Activated T-helper 1 cell treated with anti-CD3 and anti-CD28 coated beads, Interleukin-12 subunit alpha, Interleukin-12 subunit beta, Interleukin-2, Interleukin-4 antibody, amounts not matched to agents 30 ng/mL and 10 ng/mL and 1 ng/mL, durations not matched to agents 14 hours and 24 hours and 36 hours (primary cell): ENCODE measurements around the gene ORM2. TPM values are rescaled to one million over a fixed set of nuclear protein-coding genes. Genes with fewer than 3 reads are reported as not detected.

ENCODE experiments used
- DNase-seq: peaks from one replicate; pipeline ENCODE4 v3.0.0; 2021; ENCODE audit warnings: low spot score
- H3K27ac Mint-ChIP-seq: one replicate; pipeline ENCODE4 v1.8.0; 2021; ENCODE audit warnings: mild to moderate bottlenecking, mixed read lengths
- H3K27me3 Mint-ChIP-seq: one replicate; pipeline ENCODE4 v1.8.0; 2022; ENCODE audit warnings: mild to moderate bottlenecking, moderate library complexity, mixed read lengths; ENCODE audit not compliant: insufficient read depth
- H3K36me3 Mint-ChIP-seq: one replicate; pipeline ENCODE4 v1.8.0; 2021; ENCODE audit warnings: low read depth, mixed read lengths
- H3K4me1 Mint-ChIP-seq: one replicate; pipeline ENCODE4 v1.8.0; 2021; ENCODE audit warnings: low read depth, mixed read lengths
- H3K4me3 Mint-ChIP-seq: one replicate; pipeline ENCODE4 v1.8.0; 2021; ENCODE audit warnings: mild to moderate bottlenecking, moderate library complexity, mixed read lengths
- H3K9me3 Mint-ChIP-seq: one replicate; pipeline ENCODE4 v1.8.0; 2021; ENCODE audit warnings: mixed read lengths
- intact Hi-C: fragments of 100-400 bp; cut with micrococcal nuclease; formaldehyde crosslinking; loops from one replicate; pipeline ENCODE4 v1.15.1; 2024
- total RNA-seq: library from RNA; stranded (reverse); gene quantifications from 2 replicates; pipeline ENCODE4 v1.2.3, GENCODE V29; 2022

The ORM2 gene
- total RNA-seq, 1 donor from 2014 or later, result not detected

GRCh38 chr9:114288193-114289091 lies 41.2 kb upstream of the ORM2 start:
- H3K4me3 Mint-ChIP-seq, result no peak overlapping the region
- H3K9me3 Mint-ChIP-seq, result no peaks in the 10 kb centered on the region
- H3K27me3 Mint-ChIP-seq, result peaks cover 4% of the 10 kb centered on the region
- H3K4me1 Mint-ChIP-seq, result no peaks in the 10 kb centered on the region
- H3K27ac Mint-ChIP-seq, result no peak overlapping the region
- no peak for DNase-seq
- intact Hi-C loops, result no loop called here
- H3K36me3 Mint-ChIP-seq, result no peaks in the 10 kb centered on the region

GRCh38 chr9:114289106-114289505 lies 40.6 kb upstream of the ORM2 start:
- DNase-seq, result no peak
- Mint-ChIP-seq H3K36me3 (no peaks in the 10 kb centered on the region), H3K4me3 (no peak overlapping the region), H3K4me1 (no peaks in the 10 kb centered on the region), H3K9me3 (no peaks in the 10 kb centered on the region), H3K27me3 (peaks cover 4% of the 10 kb centered on the region), H3K27ac (no peak overlapping the region)
- intact Hi-C loops, result no loop called here

GRCh38 chr9:114289571-114290481 lies 39.8 kb upstream of the ORM2 start:
- Mint-ChIP-seq H3K9me3 (peaks cover 4% of the 10 kb centered on the region), H3K36me3 (peaks cover 4% of the 10 kb centered on the region), H3K4me3 (no peak overlapping the region), H3K27me3 (peaks cover 4% of the 10 kb centered on the region), H3K27ac (no peak overlapping the region), H3K4me1 (no peaks in the 10 kb centered on the region)
- intact Hi-C loops, result no loop called here
- DNase-seq, result no peak

- H3K27me3 Mint-ChIP-seq, result peaks cover 4% of the 10 kb centered on the region
- intact Hi-C loops, result no loop called here
- H3K27ac Mint-ChIP-seq, result no peak overlapping the region
- H3K36me3 Mint-ChIP-seq, result peaks cover 6% of the 10 kb centered on the region
- H3K4me1 Mint-ChIP-seq, result no peaks in the 10 kb centered on the region
- H3K4me3 Mint-ChIP-seq, result no peak overlapping the region
- H3K9me3 Mint-ChIP-seq, result peaks cover 10% of the 10 kb centered on the region
- no peak for DNase-seq
These were observed 39.1 kb upstream of the ORM2 start for GRCh38 chr9:114290561-114290986.

GRCh38 chr9:114291064-114291474 lies 38.6 kb upstream of the ORM2 start:
- intact Hi-C loops, result loop anchor here (1.0 kb wide), 3 partner anchors 136 to 209 kb away; partner anchors contain the start of gene COL27A1
- Mint-ChIP-seq H3K4me1 (no peaks in the 10 kb centered on the region), H3K9me3 (peaks cover 15% of the 10 kb centered on the region), H3K4me3 (no peak overlapping the region), H3K27me3 (peaks cover 4% of the 10 kb centered on the region), H3K27ac (no peak overlapping the region), H3K36me3 (peaks cover 6% of the 10 kb centered on the region)
- DNase-seq, result peak; percentile 52

- no peak overlapping the region for H3K27ac Mint-ChIP-seq
- H3K27me3 Mint-ChIP-seq, result peaks cover 4% of the 10 kb centered on the region
- H3K9me3 Mint-ChIP-seq, result peaks cover 23% of the 10 kb centered on the region
- H3K4me3 Mint-ChIP-seq, result no peak overlapping the region
- intact Hi-C loops, result loop anchor here (1.0 kb wide), 3 partner anchors 137 to 210 kb away; partner anchors contain the start of gene COL27A1
- no peaks in the 10 kb centered on the region for H3K4me1 Mint-ChIP-seq
- DNase-seq, result no peak
- H3K36me3 Mint-ChIP-seq, result peaks cover 6% of the 10 kb centered on the region
These were observed 37.6 kb upstream of the ORM2 start for GRCh38 chr9:114291886-114292590.

- Mint-ChIP-seq H3K4me1 (no peaks in the 10 kb centered on the region), H3K9me3 (peaks cover 23% of the 10 kb centered on the region), H3K27me3 (peaks cover 4% of the 10 kb centered on the region), H3K36me3 (peaks cover 6% of the 10 kb centered on the region), H3K27ac (no peak overlapping the region), H3K4me3 (no peak overlapping the region)
- no peak for DNase-seq
- intact Hi-C loops, result no loop called here
These were observed 35.0 kb upstream of the ORM2 start for GRCh38 chr9:114294664-114295063.

- Mint-ChIP-seq H3K4me3 (no peak overlapping the region), H3K4me1 (no peaks in the 10 kb centered on the region), H3K27ac (no peak overlapping the region), H3K9me3 (peaks cover 23% of the 10 kb centered on the region), H3K27me3 (no peaks in the 10 kb centered on the region), H3K36me3 (peaks cover 6% of the 10 kb centered on the region)
- intact Hi-C loops, result no loop called here
- no peak for DNase-seq
These were observed 33.3 kb upstream of the ORM2 start for GRCh38 chr9:114296338-114296737.

- Mint-ChIP-seq H3K4me3 (no peak overlapping the region), H3K9me3 (peaks cover 22% of the 10 kb centered on the region), H3K4me1 (no peaks in the 10 kb centered on the region), H3K27me3 (no peaks in the 10 kb centered on the region), H3K27ac (no peak overlapping the region), H3K36me3 (peaks cover 6% of the 10 kb centered on the region)
- DNase-seq, result no peak
- intact Hi-C loops, result no loop called here
These were observed 30.1 kb upstream of the ORM2 start for GRCh38 chr9:114299286-114300152.

- DNase-seq, result no peak
- Mint-ChIP-seq H3K27me3 (no peaks in the 10 kb centered on the region), H3K9me3 (peaks cover 14% of the 10 kb centered on the region), H3K36me3 (no peaks in the 10 kb centered on the region), H3K4me3 (no peak overlapping the region), H3K4me1 (no peaks in the 10 kb centered on the region), H3K27ac (no peak overlapping the region)
- intact Hi-C loops, result no loop called here
These were observed 29.4 kb upstream of the ORM2 start for GRCh38 chr9:114300153-114300845.
